ENCODE measurements around the gene MAP4K2.

- TF ChIP-seq POLR2A (IDR thresholded peaks at IDR 0.05; ENCODE audit: low read depth, low read length) (peak; percentile 58; the same call in 1 of the 2 replicates), POLR2AphosphoS5 (IDR thresholded peaks at IDR 0.05; ENCODE audit: low read depth, low read length) (no peak)
These were observed 7.4 kb upstream of the MAP4K2 start, which contains the start of gene MEN1 for GRCh38 chr11:64810271-64810890.
